Measurements from ENCODE around the gene RAB37.

Gene RAB37

GRCh38 chr17:74769266-74769855 lies 32.3 kb downstream of the RAB37 start:
- H3K4me3 Mint-ChIP-seq = no peak overlapping the region
- peaks cover 15 to 19% of the 10 kb centered on the region in 2 donors for H3K4me1 Mint-ChIP-seq
- no peaks in the 10 kb centered on the region for H3K27me3 Mint-ChIP-seq
- DNase-seq (no peak), ATAC-seq (replicated peaks) (no peak)
- H3K27ac Mint-ChIP-seq = no peak overlapping the region
- H3K9me3 Mint-ChIP-seq = no peaks in the 10 kb centered on the region
- H3K36me3 Mint-ChIP-seq = peaks cover 37 to 51% of the 10 kb centered on the region in 2 donors

- Mint-ChIP-seq H3K4me1 (peaks cover 15 to 19% of the 10 kb centered on the region in 2 donors), H3K9me3 (no peaks in the 10 kb centered on the region), H3K27ac (peak overlapping the region; percentile 70), H3K36me3 (peaks cover 34 to 48% of the 10 kb centered on the region in 2 donors), H3K4me3 (no peak overlapping the region), H3K27me3 (no peaks in the 10 kb centered on the region)
- ATAC-seq (replicated peaks) = no peak
- no peak for DNase-seq
These were observed 32.9 kb downstream of the RAB37 start for GRCh38 chr17:74769856-74770497.

GRCh38 chr17:74770498-74771318 lies 33.7 kb downstream of the RAB37 start:
- no peak overlapping the region for H3K4me3 Mint-ChIP-seq
- peak; percentile 35 for DNase-seq

GRCh38 chr17:74771319-74771914 lies 34.4 kb downstream of the RAB37 start:
- no peaks in the 10 kb centered on the region for H3K27me3 Mint-ChIP-seq
- peaks cover 40 to 58% of the 10 kb centered on the region in 2 donors for H3K36me3 Mint-ChIP-seq
- no peak overlapping the region for H3K4me3 Mint-ChIP-seq
- DNase-seq = no peak
- H3K27ac Mint-ChIP-seq = no peak overlapping the region
- peaks cover 25 to 30% of the 10 kb centered on the region in 2 donors for H3K4me1 Mint-ChIP-seq
- H3K9me3 Mint-ChIP-seq = no peaks in the 10 kb centered on the region
- no peak for ATAC-seq (replicated peaks)

More at GRCh38 chr17:74770498-74771318, 33.7 kb downstream of the RAB37 start:
- Mint-ChIP-seq H3K27me3 (no peaks in the 10 kb centered on the region), H3K9me3 (no peaks in the 10 kb centered on the region), H3K27ac (peak overlapping the region; percentile 70), H3K4me1 (peaks cover 20 to 25% of the 10 kb centered on the region in 2 donors), H3K36me3 (peaks cover 35 to 53% of the 10 kb centered on the region in 2 donors)
- ATAC-seq (replicated peaks) = peak; percentile 86 to 91

- ATAC-seq (replicated peaks) = no peak
- Mint-ChIP-seq H3K27me3 (no peaks in the 10 kb centered on the region), H3K36me3 (peaks cover 40 to 55% of the 10 kb centered on the region in 2 donors), H3K27ac (no peak overlapping the region), H3K4me1 (peaks cover 27 to 35% of the 10 kb centered on the region in 2 donors), H3K9me3 (no peaks in the 10 kb centered on the region), H3K4me3 (no peak overlapping the region)
- no peak for DNase-seq
These were observed 35.0 kb downstream of the RAB37 start for GRCh38 chr17:74772053-74772452.

GRCh38 chr17:74773414-74773813 lies 36.4 kb downstream of the RAB37 start:
- H3K27ac Mint-ChIP-seq = no peak overlapping the region
- no peaks in the 10 kb centered on the region for H3K27me3 Mint-ChIP-seq
- ATAC-seq (replicated peaks) (no peak), DNase-seq (no peak)
- H3K9me3 Mint-ChIP-seq = no peaks in the 10 kb centered on the region
- H3K36me3 Mint-ChIP-seq = peaks cover 36 to 52% of the 10 kb centered on the region in 2 donors
- no peak overlapping the region for H3K4me3 Mint-ChIP-seq
- peaks cover 31 to 40% of the 10 kb centered on the region in 2 donors for H3K4me1 Mint-ChIP-seq

- Mint-ChIP-seq H3K36me3 (peaks cover 32 to 47% of the 10 kb centered on the region in 2 donors), H3K4me3 (peak overlapping the region; percentile 17 to 30), H3K9me3 (no peaks in the 10 kb centered on the region), H3K27ac (no peak overlapping the region), H3K27me3 (no peaks in the 10 kb centered on the region), H3K4me1 (peaks cover 29 to 41% of the 10 kb centered on the region in 2 donors)
- no peak for ATAC-seq (replicated peaks)
- DNase-seq = no peak
These were observed 36.8 kb downstream of the RAB37 start for GRCh38 chr17:74773871-74774286.

- Mint-ChIP-seq H3K36me3 (peaks cover 33 to 42% of the 10 kb centered on the region in 2 donors), H3K27me3 (no peaks in the 10 kb centered on the region), H3K27ac (peak overlapping the region; percentile 97), H3K4me3 (peak overlapping the region; percentile 91 to 95), H3K9me3 (no peaks in the 10 kb centered on the region), H3K4me1 (peaks cover 36 to 52% of the 10 kb centered on the region in 2 donors)
- DNase-seq (no peak), ATAC-seq (replicated peaks) (no peak)
These were observed 38.5 kb downstream of the RAB37 start for GRCh38 chr17:74775409-74776043.

GRCh38 chr17:74776044-74776962 lies 39.2 kb downstream of the RAB37 start, which contains the start of gene NAT9:
TSS of gene NAT9 (minus strand) at chr17:74776345. CDS start at chr17:74775698, 647 bp downstream.
- H3K36me3 Mint-ChIP-seq = peaks cover 30 to 37% of the 10 kb centered on the region in 2 donors
- H3K27ac Mint-ChIP-seq = peak within 1 kb of the TSS; percentile 97
- H3K9me3 Mint-ChIP-seq = no peaks in the 10 kb centered on the region
- DNase-seq = peak; percentile 99
- H3K4me3 Mint-ChIP-seq = peak within 1 kb of the TSS; percentile 91 to 95
- ATAC-seq (replicated peaks) = peak; percentile 69 to 83
- peaks cover 36 to 54% of the 10 kb centered on the region in 2 donors for H3K4me1 Mint-ChIP-seq
- no peaks in the 10 kb centered on the region for H3K27me3 Mint-ChIP-seq

- DNase-seq = no peak
- Mint-ChIP-seq H3K27me3 (no peaks in the 10 kb centered on the region), H3K36me3 (peaks cover 27 to 39% of the 10 kb centered on the region in 2 donors), H3K4me3 (peak overlapping the region; percentile 91 to 95), H3K27ac (peak overlapping the region; percentile 76), H3K4me1 (peaks cover 38 to 60% of the 10 kb centered on the region in 2 donors), H3K9me3 (no peaks in the 10 kb centered on the region)
- ATAC-seq (replicated peaks) = no peak
These were observed 39.9 kb downstream of the RAB37 start for GRCh38 chr17:74776990-74777389.

- H3K4me1 Mint-ChIP-seq = peaks cover 39 to 62% of the 10 kb centered on the region in 2 donors
- H3K27ac Mint-ChIP-seq = no peak overlapping the region
- ATAC-seq (replicated peaks) (no peak), DNase-seq (no peak)
- H3K27me3 Mint-ChIP-seq = no peaks in the 10 kb centered on the region
- H3K9me3 Mint-ChIP-seq = no peaks in the 10 kb centered on the region
- peaks cover 30 to 37% of the 10 kb centered on the region in 2 donors for H3K36me3 Mint-ChIP-seq
- H3K4me3 Mint-ChIP-seq = peak overlapping the region in 1 of 2 donors; percentile 29
These were observed 41.0 kb downstream of the RAB37 start for GRCh38 chr17:74777901-74778515.

- DNase-seq (no peak), ATAC-seq (replicated peaks) (no peak)
- H3K4me1 Mint-ChIP-seq = peaks cover 41 to 59% of the 10 kb centered on the region in 2 donors
- peaks cover 31 to 34% of the 10 kb centered on the region in 2 donors for H3K36me3 Mint-ChIP-seq
- no peak overlapping the region for H3K4me3 Mint-ChIP-seq
- peak overlapping the region; percentile 22 for H3K27ac Mint-ChIP-seq
- no peaks in the 10 kb centered on the region for H3K27me3 Mint-ChIP-seq
- no peaks in the 10 kb centered on the region for H3K9me3 Mint-ChIP-seq
These were observed 41.9 kb downstream of the RAB37 start for GRCh38 chr17:74778960-74779359.

Measured in stimulated activated naive B cell treated with anti-CD40 and anti-IgM and Interleukin-4, amounts not matched to agents 10 μg/mL and 1 μg/mL and 100 μg/mL, for 72 hours (primary cell).